Measurements from ENCODE around the gene ASB2. TPM values are rescaled to one million over a fixed set of nuclear protein-coding genes. Genes with fewer than 3 reads are reported as not detected.

Gene ASB2
- total RNA-seq, 1 experiment from 2014 or later, result 0.35 TPM

DNA sequence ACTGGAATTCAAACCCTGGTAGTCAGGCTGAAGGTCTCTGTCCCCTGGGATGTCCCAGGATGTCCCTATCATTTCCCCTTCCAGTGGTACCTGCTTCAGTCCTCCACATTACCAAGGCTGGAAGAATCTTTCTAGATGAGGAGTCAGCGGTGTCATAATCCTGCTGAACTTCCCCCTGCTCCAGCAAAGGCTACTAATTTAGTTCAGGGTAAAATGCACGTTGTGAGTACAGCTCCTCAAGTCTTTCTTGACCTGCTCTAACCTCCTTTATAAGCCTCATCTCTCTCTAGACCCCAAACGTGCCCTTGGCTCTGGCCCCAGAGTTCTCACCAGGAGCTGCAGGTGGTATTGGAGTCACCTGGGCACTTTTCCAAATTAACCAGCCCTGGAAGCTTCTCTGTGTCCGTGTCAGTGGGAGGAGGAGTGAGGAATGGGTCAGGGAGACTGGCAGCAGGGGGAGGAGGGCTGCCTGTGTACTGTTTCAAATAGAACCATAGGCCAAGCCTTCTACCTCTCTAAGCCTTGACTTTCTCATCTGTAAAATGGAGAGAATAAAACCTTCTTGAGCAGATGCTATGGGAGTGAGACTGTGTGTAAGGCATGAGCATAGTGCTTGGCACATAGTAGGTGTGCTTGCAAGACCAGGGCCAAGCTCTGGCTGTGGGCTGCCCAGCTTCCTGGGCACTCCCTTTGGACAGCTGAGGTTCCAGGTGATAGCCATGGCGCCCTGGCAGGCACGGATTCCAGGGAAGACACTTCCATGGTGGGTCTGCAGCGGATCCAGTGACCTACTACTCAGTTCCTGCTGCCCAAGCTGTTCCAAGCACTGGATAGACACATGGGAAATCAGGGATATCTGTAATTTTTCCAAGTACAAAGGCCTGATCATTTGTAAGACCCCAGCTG is 24.5 kb downstream of the ASB2 start:
- H2BK5ac ChIP-seq (ENCODE audit: insufficient read length, low read length), result no peak overlapping the region
- no peaks in the 10 kb centered on the region; the same call in 1 of the 2 replicates for H3K27me3 Mint-ChIP-seq (ENCODE audit: low read depth)
- WGBS (ENCODE audit: extremely low coverage, insufficient read length, low lambda C conversion rate), result no CpG with 5 or more reads among the region's 7 CpGs

More for the DNA sequence above, 24.5 kb downstream of the ASB2 start:
- Mint-ChIP-seq H3K36me3 (ENCODE audit: insufficient read depth in 1 of 3, low read depth in 3 of 3) (no peaks in the 10 kb centered on the region), H3K27ac (no peak overlapping the region), H3K4me3 (no peak overlapping the region), H3K9me3 (no peaks in the 10 kb centered on the region; a peak in 1 of 5 replicates), H3K4me1 (peaks cover 25 to 33% of the 10 kb centered on the region in 2 experiments)
- H3K79me1 ChIP-seq (ENCODE audit: insufficient read depth, low read depth, low read length, poor library complexity, severe bottlenecking), result no peaks in the 10 kb centered on the region
- no peak overlapping the region for H2BK20ac ChIP-seq (ENCODE audit: low read depth, low read length, poor library complexity, severe bottlenecking)
- no peak overlapping the region for H3K4me2 ChIP-seq (ENCODE audit: insufficient read depth, insufficient read length, low read length)
- no peak overlapping the region for H3K23ac ChIP-seq (ENCODE audit: insufficient read length, low read depth, low read length)
- no peak for TF ChIP-seq CTCF (conservative IDR thresholded peaks at IDR 0.05)
- H3K56ac ChIP-seq (ENCODE audit: insufficient read length, low read depth, low read length), result no peak overlapping the region
- no peak overlapping the region for H3K14ac ChIP-seq (ENCODE audit: insufficient read depth, low read length)
- H3K4ac ChIP-seq (ENCODE audit: low read depth, low read length), result no peak overlapping the region
- H3K18ac ChIP-seq (ENCODE audit: insufficient read length, low read depth, low read length), result no peak overlapping the region
- H2BK120ac ChIP-seq (ENCODE audit: low read depth, low read length, poor library complexity, severe bottlenecking), result no peak overlapping the region
- no peak overlapping the region for H2AFZ ChIP-seq (ENCODE audit: low read length)
- no peaks in the 10 kb centered on the region; the same call in 1 of the 2 replicates for H3K4me1 ChIP-seq (ENCODE audit: insufficient read depth, low read length)
- H2AK5ac ChIP-seq (ENCODE audit: insufficient read length, low read length), result no peak overlapping the region
- no peak overlapping the region for H2BK12ac ChIP-seq (ENCODE audit: insufficient read length, low read depth, low read length)
- no peak overlapping the region for H4K5ac ChIP-seq (ENCODE audit: insufficient read length, low read depth, low read length)
- no peaks in the 10 kb centered on the region for H3K23me2 ChIP-seq (ENCODE audit: insufficient read length, low read depth, low read length, poor library complexity, severe bottlenecking)
- H3K27ac ChIP-seq (ENCODE audit: insufficient read length, low read depth, low read length), result no peak overlapping the region
- no peak overlapping the region for H4K8ac ChIP-seq (replicated peaks; ENCODE audit: insufficient read length, low read depth, low read length)
- no peaks in the 10 kb centered on the region for H3K27me3 ChIP-seq (ENCODE audit: insufficient read depth, low read length)
- no peak overlapping the region for H3T11ph ChIP-seq (ENCODE audit: low read length)
- no peak overlapping the region for H2BK15ac ChIP-seq (ENCODE audit: low read depth, low read length)
- no peaks in the 10 kb centered on the region for H3K9me3 ChIP-seq (ENCODE audit: control insufficient read depth, low read depth, low read length)
- no peak overlapping the region for H3K9ac ChIP-seq (ENCODE audit: extremely low read depth, insufficient read length, low read length)
- no peaks in the 10 kb centered on the region for H3K79me2 ChIP-seq (ENCODE audit: insufficient read depth, low read length)
- DNase-seq, result no peak
- H4K91ac ChIP-seq (ENCODE audit: insufficient read length, low read depth, low read length), result no peak overlapping the region
- H4K20me1 ChIP-seq (ENCODE audit: control insufficient read depth, insufficient read depth, insufficient read length), result no peaks in the 10 kb centered on the region
